Endothelial cell of umbilical vein (primary cell): ENCODE results near the gene SPG21.

Experiments
- CTCF ChIP-seq, 2 donors: IDR thresholded peaks; 1 replicate in 1 of 2; 2 replicates in 1 of 2; pipeline ENCODE4 v1.5.1; 2011; ENCODE audit warnings: low read length in 2 of 2, mild to moderate bottlenecking in 2 of 2, moderate library complexity in 2 of 2, control low read depth in 1 of 2, inconsistent platforms in 1 of 2, low read depth in 1 of 2; ENCODE audit not compliant: insufficient read depth in 1 of 2; ENCODE audit errors: extremely low read depth in 1 of 2
- EZH2 ChIP-seq: IDR thresholded peaks from 2 replicates; pipeline ENCODE4 v1.6.1; 2012; ENCODE audit warnings: borderline replicate concordance, low read depth, mild to moderate bottlenecking, moderate library complexity, low read length, inconsistent platforms; ENCODE audit not compliant: severe bottlenecking
- FOS ChIP-seq: IDR thresholded peaks from 2 replicates; pipeline ENCODE4 v1.6.1; 2011; ENCODE audit warnings: mild to moderate bottlenecking, low read length, moderate library complexity, borderline replicate concordance; ENCODE audit not compliant: insufficient read depth
- GATA2 ChIP-seq: IDR thresholded peaks from 2 replicates; pipeline ENCODE4 v1.7.0; 2011; ENCODE audit warnings: low read depth, mild to moderate bottlenecking, moderate library complexity, mixed read lengths, low read length; ENCODE audit not compliant: insufficient read length, insufficient read depth
- JUN ChIP-seq: IDR thresholded peaks from 2 replicates; pipeline ENCODE4 v1.6.1; 2011; ENCODE audit warnings: borderline replicate concordance, low read depth; ENCODE audit not compliant: insufficient read length, insufficient read depth
- MAX ChIP-seq: IDR thresholded peaks from 2 replicates; pipeline ENCODE4 v1.6.1; 2011; ENCODE audit not compliant: insufficient read depth, insufficient read length
- MYC ChIP-seq: IDR thresholded peaks from one replicate; pipeline ENCODE4 v1.6.1; 2011; ENCODE audit warnings: mild to moderate bottlenecking, low read depth, low read length
- POLR2A ChIP-seq: IDR thresholded peaks from 2 replicates; pipeline ENCODE4 v1.6.1; 2012; ENCODE audit warnings: low read depth, mild to moderate bottlenecking, control low read depth, low read length
- POLR2AphosphoS5 ChIP-seq: IDR thresholded peaks from 2 replicates; pipeline ENCODE4 v1.6.1; 2012; ENCODE audit warnings: low read depth, mild to moderate bottlenecking, control low read depth, low read length, moderate library complexity; ENCODE audit not compliant: insufficient read depth

- TF ChIP-seq CTCF (IDR thresholded peaks at IDR 0.05; ENCODE audit: extremely low read depth in 1 of 2, insufficient read depth in 1 of 2, low read depth in 1 of 2, low read length in 2 of 2) (no peak), EZH2 (no peak), POLR2A (no peak), POLR2AphosphoS5 (no peak), JUN (no peak), GATA2 (no peak), MYC (no peak), MAX (no peak), FOS (no peak)
These were observed 38.8 kb downstream of the SPG21 start for GRCh38 chr15:64950888-64951287.
